Cardiac atrium fibroblast (primary cell): Measurements from ENCODE around the gene CARS2. TPM values are rescaled to one million over a fixed set of nuclear protein-coding genes. Genes with fewer than 3 reads are reported as not detected.

Source experiments
- total RNA-seq: library from RNA; depleted of rRNA; stranded (reverse); fragments of >200 nt; gene quantifications from 2 replicates; pipeline ENCODE4 v1.2.3, GENCODE V29; 2015

Gene CARS2
- 44.2 and 54.2 TPM in 2 replicates for total RNA-seq

GRCh38 chr13:110705826-110706569, at the start of gene CARS2:
TSS of gene CARS2 (minus strand) at chr13:110706116. CDS start at chr13:110706093, 23 bp downstream.

GRCh38 chr13:110713642-110713952, 7.7 kb upstream of the CARS2 start, which contains the start of gene ING1:
TSS of gene ING1 (plus strand) at chr13:110713700. CDS start at chr13:110714150, 450 bp downstream.

GRCh38 chr13:110615322-110616102, 90.4 kb downstream of the CARS2 start, which contains the start of gene NAXD:
TSS of gene NAXD (plus strand) at chr13:110615545. CDS start at chr13:110615602, 57 bp downstream.

Other genes with a start within 250 kb of the CARS2 start
- gene RAB20, start 144.4 kb downstream of the CARS2 start, total RNA-seq, result 14.6 and 30.5 TPM in 2 replicates
- gene NAXD, start 90.6 kb downstream of the CARS2 start, total RNA-seq, result 19.1 and 23.6 TPM in 2 replicates
- 6.0 and 6.1 TPM in 2 replicates for gene ING1, start 7.6 kb upstream of the CARS2 start, total RNA-seq
- 27.7 and 35.7 TPM in 2 replicates for gene ANKRD10, start 209.0 kb upstream of the CARS2 start, total RNA-seq